Peyer's patch (tissue), 4 donors: ENCODE data around the gene SRRT.
"Not testable (repeated sequence)": the region's sequence is repeated elsewhere in the genome, so short reads cannot be mapped to it uniquely, and the experiment has no call there.

Experiments
- CTCF ChIP-seq, 6 experiments: fragments of 450-650 bp in 4 of 6; fragments of 200-600 bp in 2 of 6; sonication (generic) in 1 of 6; IDR thresholded peaks; one replicate each; pipeline ENCODE4 v1.5.1; 2017 to 2019; ENCODE audit warnings: antibody characterized with exemption in 6 of 6, mild to moderate bottlenecking in 3 of 6, moderate library complexity in 1 of 6
- POLR2A ChIP-seq, 2 donors: fragments of 450-650 bp; IDR thresholded peaks; one replicate each; pipeline ENCODE4 v1.5.1; 2017; ENCODE audit warnings: antibody characterized with exemption in 2 of 2, mild to moderate bottlenecking in 2 of 2, moderate library complexity in 2 of 2

DNA sequence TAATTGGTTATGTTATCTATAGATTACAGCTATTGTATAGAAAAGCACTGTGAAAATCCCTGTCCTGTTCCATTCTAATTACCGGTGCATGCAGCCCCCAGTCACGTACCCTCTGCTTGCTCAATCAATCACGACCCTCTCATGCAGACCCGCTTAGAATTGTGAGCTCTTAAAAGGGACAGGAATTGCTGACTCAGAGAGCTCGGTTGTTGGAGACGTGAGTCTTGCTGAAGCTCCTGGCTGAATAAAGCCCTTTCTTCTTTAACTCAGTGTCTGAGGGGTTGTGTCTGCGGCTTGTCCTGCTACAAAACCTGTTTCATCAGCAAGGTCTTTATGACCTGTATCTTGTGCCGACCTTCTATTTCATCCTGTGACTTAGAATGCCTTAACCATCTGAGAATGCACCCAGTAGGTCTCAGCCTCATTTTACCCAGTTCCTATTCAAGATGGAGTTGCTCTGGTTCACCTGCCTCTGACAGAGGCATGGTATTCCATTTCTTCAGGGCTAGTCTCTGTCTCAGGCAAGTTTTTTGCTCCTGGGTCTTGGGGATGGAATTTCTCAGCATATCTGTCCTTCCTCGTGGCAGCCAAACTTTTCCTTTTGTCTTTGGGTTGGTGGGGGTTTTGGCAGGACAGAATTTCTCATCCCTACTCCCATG lies 45.0 kb downstream of the SRRT start:
- not testable (repeated sequence) for TF ChIP-seq CTCF, POLR2A (IDR thresholded peaks at IDR 0.05)
